ENCODE data around the gene IGLL5.
A peak's percentile ranks its signal among the peaks of the same experiment; 100 is the strongest.

Gene IGLL5

DNA sequence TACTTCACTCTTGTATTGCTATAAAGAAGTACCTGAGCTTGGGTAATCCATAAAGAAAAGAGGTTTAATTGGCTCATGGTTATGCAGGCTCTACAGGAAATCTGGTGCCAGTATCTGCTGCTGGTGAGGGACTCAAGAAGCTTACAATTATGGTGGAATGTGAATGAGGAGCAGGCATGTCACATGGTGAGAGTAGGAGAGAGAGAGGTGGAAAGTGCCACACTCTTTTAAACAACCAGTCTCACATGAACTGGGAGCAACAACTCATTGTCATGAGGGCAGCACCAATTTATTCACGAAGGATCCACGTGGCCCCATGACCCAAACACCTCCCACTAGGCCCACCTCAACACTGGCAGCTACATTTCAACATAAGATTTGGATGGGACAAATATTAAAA, 24.6 kb upstream of the IGLL5 start:
- DNase-seq: no peak

DNA sequence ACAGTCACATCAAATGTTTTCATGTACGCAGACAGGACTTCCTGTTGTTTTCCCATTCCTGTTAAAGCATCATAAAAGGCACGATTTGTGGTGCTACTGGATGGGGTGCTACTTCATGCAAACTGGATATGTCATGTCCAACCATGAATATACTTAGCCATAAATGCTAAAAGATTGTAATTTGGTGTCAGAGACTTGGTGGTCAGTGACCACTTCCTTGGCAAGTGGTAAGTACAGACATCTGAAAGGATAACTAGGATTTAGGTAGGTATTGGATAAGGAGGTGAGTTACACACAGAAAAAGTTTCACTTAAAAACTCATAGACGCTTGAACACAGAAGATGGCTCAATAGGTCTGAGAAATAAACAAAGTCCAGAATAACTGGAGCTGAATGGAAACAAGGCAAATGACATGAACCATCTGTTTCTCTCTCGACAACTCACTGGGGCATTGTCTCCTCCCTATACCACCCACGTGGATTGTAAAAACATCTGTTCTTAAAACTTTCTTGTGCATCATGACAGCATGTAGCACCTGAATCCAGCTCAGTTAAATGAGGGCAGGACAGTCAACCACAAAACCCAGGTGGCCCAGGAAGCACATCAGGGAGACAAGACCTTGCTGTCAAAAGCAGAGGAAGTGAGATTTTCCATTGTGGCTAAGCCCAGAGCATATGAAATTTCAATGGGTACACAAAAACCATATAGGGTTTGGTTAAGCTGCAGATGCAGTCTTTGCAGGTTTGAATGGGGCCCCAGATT, 22.1 kb upstream of the IGLL5 start:
- DNase-seq: no peak

- peak in 1 of 2 donors; percentile 5 for DNase-seq
Measured at GRCh38 chr22:22866381-22867111, 21.1 kb upstream of the IGLL5 start.

- DNase-seq: no peak
Measured at GRCh38 chr22:22867996-22868715, 19.5 kb upstream of the IGLL5 start.

- no peak for DNase-seq
Measured at GRCh38 chr22:22870577-22871404, 16.8 kb upstream of the IGLL5 start.

DNA sequence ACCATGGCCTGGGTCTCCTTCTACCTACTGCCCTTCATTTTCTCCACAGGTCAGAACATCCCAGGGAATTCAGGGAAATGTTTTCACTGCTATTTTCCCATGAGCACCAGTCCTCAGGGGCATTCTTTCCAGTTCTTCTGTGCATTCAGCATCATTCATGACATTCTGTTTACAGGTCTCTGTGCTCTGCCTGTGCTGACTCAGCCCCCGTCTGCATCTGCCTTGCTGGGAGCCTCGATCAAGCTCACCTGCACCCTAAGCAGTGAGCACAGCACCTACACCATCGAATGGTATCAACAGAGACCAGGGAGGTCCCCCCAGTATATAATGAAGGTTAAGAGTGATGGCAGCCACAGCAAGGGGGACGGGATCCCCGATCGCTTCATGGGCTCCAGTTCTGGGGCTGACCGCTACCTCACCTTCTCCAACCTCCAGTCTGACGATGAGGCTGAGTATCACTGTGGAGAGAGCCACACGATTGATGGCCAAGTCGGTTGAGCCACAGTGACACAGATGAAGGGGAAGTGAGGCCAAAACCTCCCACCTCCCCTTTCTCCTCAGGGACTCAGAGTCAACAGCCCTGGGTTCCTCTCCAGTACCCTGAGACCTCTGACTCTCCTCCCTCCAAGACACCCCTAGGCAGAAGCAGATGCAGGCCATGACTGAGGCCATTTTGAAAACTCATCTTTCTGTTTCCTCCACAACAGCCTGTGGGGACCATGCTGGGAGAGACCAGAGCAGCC, 15.9 kb upstream of the IGLL5 start:
- no peak for DNase-seq

GRCh38 chr22:22872722-22873708, 14.6 kb upstream of the IGLL5 start:
- DNase-seq: no peak

- DNase-seq: peak; percentile 59 to 75
Measured at GRCh38 chr22:22877523-22878210, 9.9 kb upstream of the IGLL5 start.

- no peak for DNase-seq
Measured at GRCh38 chr22:22878211-22878570, 9.4 kb upstream of the IGLL5 start.

DNA sequence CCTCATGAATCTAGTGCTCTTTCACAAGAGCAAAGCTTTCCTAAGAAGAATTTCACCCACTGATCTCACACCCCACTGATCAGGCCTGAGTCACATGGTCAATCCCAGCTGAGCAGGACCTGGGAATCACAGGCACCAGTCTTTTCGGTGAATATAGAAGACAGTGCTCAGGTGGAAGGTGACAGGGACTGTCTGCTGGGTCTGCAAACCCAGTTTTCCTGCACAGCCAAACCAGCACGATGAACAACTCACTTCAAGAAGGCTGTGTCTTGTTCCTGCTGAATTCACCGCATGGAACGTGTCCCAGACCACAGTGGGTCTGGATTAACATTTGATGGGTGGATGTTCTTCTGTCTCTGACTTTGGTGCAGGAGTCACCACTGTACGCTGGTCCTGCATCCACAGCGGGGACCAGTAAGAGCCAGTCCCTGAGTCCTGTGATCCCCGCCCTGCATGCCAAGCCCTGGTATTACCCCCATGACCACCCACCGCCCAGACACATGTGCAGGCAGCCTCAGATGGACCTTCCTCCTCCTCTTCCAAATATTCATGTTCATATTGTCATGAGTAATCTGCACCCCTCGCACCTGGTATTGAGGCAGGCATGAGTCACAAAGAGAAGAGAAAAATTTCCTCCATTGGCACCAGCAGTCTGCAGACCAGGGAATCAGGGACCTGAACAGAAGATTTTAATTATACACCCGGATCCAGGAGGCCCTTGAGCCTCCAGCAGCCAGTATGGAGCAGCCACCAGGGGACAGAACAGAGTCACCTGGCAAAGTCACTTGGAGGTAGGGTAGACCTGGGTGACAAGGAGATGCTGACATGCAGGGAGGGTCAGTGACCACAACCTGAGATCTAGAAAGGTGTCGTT, 8.6 kb upstream of the IGLL5 start:
- DNase-seq: no peak

DNA sequence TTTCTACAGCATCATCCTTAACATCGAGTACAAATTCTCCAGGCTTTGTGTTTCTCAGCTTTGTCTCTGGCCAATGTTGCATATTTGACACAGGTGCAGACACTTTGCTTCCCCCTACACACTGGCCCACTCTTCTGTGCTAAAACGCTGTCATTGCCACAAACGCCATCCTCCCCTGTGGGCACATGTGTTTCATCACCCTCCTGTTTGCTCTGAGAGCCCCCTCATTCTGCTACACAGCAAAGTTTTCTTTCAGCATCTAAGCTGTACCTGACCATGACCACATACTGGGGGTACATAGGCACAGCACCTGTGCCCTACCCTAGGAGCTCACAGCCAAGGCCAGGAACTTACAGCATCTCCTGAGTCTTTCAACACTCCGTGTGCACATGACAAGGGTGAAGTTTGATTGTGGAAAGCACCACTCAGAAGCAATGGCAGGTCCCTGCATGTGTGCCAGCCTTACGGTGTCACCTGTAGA, 7.9 kb upstream of the IGLL5 start:
- no peak for DNase-seq

- DNase-seq: no peak
Measured at GRCh38 chr22:22880645-22881044, 7.0 kb upstream of the IGLL5 start.

DNA sequence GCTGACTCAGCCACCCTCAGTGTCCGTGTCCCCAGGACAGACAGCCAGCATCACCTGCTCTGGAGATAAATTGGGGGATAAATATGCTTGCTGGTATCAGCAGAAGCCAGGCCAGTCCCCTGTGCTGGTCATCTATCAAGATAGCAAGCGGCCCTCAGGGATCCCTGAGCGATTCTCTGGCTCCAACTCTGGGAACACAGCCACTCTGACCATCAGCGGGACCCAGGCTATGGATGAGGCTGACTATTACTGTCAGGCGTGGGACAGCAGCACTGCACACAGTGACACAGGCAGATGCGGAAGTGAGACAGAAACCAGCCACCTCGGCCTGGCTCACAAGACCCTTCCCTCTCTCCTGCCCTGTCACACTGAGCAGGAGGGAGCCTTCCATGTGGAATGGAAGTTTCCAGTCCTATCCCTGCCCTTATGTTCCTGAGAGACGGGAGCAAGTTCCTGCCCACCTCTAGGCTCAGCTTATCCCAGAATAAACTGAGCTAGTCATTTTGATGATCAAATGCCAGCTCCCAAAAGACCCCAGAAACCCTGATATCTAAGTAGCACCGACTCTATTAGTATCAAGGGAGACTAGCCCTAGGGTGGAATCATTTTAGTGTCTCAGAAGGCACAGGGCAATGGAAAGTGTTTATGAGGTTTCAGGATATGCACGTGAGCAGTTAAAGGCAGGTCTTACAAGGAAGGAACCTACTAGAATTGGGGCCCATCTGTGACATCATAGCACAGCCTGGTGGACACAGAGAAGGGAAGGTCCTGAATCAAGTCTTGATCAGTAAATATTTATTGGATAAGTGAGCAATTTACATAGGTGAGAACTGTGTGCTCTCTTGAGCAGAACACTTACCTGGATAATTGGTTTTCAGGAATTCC, 6.3 kb upstream of the IGLL5 start:
- DNase-seq: peak in 1 of 2 donors; percentile 40

DNA sequence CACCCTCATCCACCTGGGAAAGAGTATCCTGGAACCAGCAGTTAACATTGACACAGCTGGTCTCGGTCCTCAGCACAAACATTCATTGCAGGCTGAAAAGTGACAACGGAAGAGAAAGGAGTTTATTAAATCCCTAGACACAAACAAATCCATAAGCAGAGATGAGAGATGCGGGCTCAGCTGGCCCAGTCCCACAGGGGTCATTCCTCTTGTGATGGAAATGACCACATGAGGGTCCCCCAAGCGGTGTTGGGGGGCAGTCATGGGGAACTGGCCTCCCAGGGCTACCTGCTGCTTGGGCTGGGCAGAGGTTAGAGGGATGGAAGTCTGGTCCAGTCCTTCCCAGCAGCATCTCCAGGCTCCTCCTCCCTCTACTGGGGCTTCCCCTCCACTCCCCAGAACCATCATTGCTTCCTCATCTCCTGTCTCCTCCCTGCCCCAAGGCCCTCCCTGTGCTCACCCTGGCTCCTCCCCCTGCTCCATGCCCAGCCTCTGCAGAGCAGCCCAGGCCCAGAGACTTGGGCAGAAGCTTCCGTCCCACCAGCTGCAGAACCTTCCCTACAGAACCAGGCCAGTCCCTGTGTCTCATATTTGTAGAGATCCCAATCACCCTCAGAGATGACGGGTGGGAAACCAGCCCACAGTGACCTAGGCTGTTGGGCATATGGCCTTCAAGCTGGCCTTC, 5.4 kb upstream of the IGLL5 start:
- DNase-seq: peak; percentile 74 to 78

- DNase-seq: no peak
Measured at GRCh38 chr22:22883090-22883727, 4.4 kb upstream of the IGLL5 start.
